ENCODE measurements around the gene WSB1.

GRCh38 chr17:27295945-27296344 is 2.0 kb downstream of the WSB1 start:
- TF ChIP-seq CTCF (IDR thresholded peaks at IDR 0.05), result no peak
- no peak for TF ChIP-seq POLR2A (IDR thresholded peaks at IDR 0.05)
